CD4-positive, alpha-beta memory T cell (primary cell): ENCODE results near the gene POM121L12. TPM values are rescaled to one million over a fixed set of nuclear protein-coding genes. Genes with fewer than 3 reads are reported as not detected.

ENCODE experiments used
- CTCF ChIA-PET: fragments of 350-600 bp; sonication (Branson Sonifier 250); formaldehyde crosslinking; loops from one replicate; lab custom pipeline; 2021; ENCODE audit warnings: inconsistent platforms; ENCODE audit not compliant: partially characterized antibody; lab: Charles Lee
- POLR2A ChIA-PET: fragments of 350-600 bp; sonication (Branson Sonifier 250); formaldehyde crosslinking; loops from one replicate; lab custom pipeline; 2021; ENCODE audit not compliant: partially characterized antibody; lab: Charles Lee
- DNase-seq, 5 donors: peaks; one replicate each; pipeline versions ENCODE4 v3.0.0 to v3.0.0-alpha.2; 2020 to 2022; ENCODE audit warnings: mixed read lengths in 1 of 5
- H3K27ac ChIP-seq: one replicate; pipeline ENCODE4 v1.7.0; 2013; ENCODE audit warnings: low read depth, low read length
- H3K27me3 ChIP-seq: 2 replicates; pipeline ENCODE4 v1.7.0; 2013; ENCODE audit warnings: mild to moderate bottlenecking, low read length, moderate library complexity; ENCODE audit not compliant: insufficient read depth
- H3K36me3 ChIP-seq: 2 replicates; pipeline ENCODE4 v1.7.0; 2013; ENCODE audit warnings: mild to moderate bottlenecking, low read length, moderate library complexity; ENCODE audit not compliant: insufficient read depth
- H3K4me1 ChIP-seq: 2 replicates; pipeline ENCODE4 v1.7.0; 2013; ENCODE audit warnings: mild to moderate bottlenecking, low read length, moderate library complexity; ENCODE audit not compliant: insufficient read depth
- H3K4me3 ChIP-seq, 2 donors: one replicate each; pipeline ENCODE4 v1.7.0; 2013; ENCODE audit warnings: low read length in 2 of 2, mild to moderate bottlenecking in 1 of 2
- H3K9me3 ChIP-seq, 2 donors: one replicate each; pipeline ENCODE4 v1.7.0; 2013; ENCODE audit warnings: low read length in 2 of 2, control low read depth in 1 of 2; ENCODE audit not compliant: control insufficient read depth in 1 of 2
- H3K27ac Mint-ChIP-seq, 7 donors: one replicate each; pipeline ENCODE4 v1.8.0; 2020 to 2021; ENCODE audit warnings: mixed read lengths in 7 of 7, mild to moderate bottlenecking in 6 of 7, inconsistent platforms in 3 of 7, moderate library complexity in 3 of 7
- H3K27me3 Mint-ChIP-seq, 2 donors: one replicate each; pipeline ENCODE4 v1.8.0; 2020 to 2021; ENCODE audit warnings: mixed read lengths in 2 of 2
- H3K36me3 Mint-ChIP-seq, 2 donors: one replicate each; pipeline ENCODE4 v1.8.0; 2020 to 2021; ENCODE audit warnings: mixed read lengths in 2 of 2, inconsistent platforms in 1 of 2, mild to moderate bottlenecking in 1 of 2
- H3K4me1 Mint-ChIP-seq, 4 donors: one replicate each; pipeline ENCODE4 v1.8.0; 2020 to 2021; ENCODE audit warnings: mixed read lengths in 4 of 4, mild to moderate bottlenecking in 1 of 4
- H3K4me3 Mint-ChIP-seq, 8 donors: one replicate each; pipeline ENCODE4 v1.8.0; 2020 to 2021; ENCODE audit warnings: mixed read lengths in 8 of 8, mild to moderate bottlenecking in 7 of 8, moderate library complexity in 6 of 8, inconsistent platforms in 3 of 8
- H3K9me3 Mint-ChIP-seq, 8 donors: one replicate each; pipeline ENCODE4 v1.8.0; 2020 to 2021; ENCODE audit warnings: mixed read lengths in 8 of 8, mild to moderate bottlenecking in 5 of 8, inconsistent platforms in 3 of 8, moderate library complexity in 1 of 8
- intact Hi-C: fragments of 100-400 bp; cut with micrococcal nuclease; formaldehyde crosslinking; loops from one replicate; pipeline ENCODE4 v1.15.1; 2023
- polyA plus RNA-seq, 2 donors: library from polyadenylated mRNA; unstranded; fragments of 300-500 nt; fragmentation: Illumina TruSeq; gene quantifications; one replicate each; pipeline ENCODE4 v1.2.3, GENCODE V29; 2021
- total RNA-seq, 2 experiments: library from RNA; stranded (reverse); gene quantifications; one replicate each; pipeline ENCODE4 v1.2.3, GENCODE V29; 2021

POM121L12 gene
- total and polyA plus RNA-seq, 4 experiments from 2014 or later = not detected

GRCh38 chr7:53013925-53014324 lies 21.5 kb upstream of the POM121L12 start:
- Mint-ChIP-seq H3K27me3 (no peaks in the 10 kb centered on the region), H3K4me1 (no peaks in the 10 kb centered on the region), H3K4me3 (no peak overlapping the region), H3K27ac (no peak overlapping the region), H3K9me3 (peaks cover 0 to 44% (median 21%) of the 10 kb centered on the region in 8 donors), H3K36me3 (no peaks in the 10 kb centered on the region)
- intact Hi-C loops = no loop called here
- no peaks in the 10 kb centered on the region for H3K4me1 ChIP-seq
- no peaks in the 10 kb centered on the region for H3K27me3 ChIP-seq
- CTCF ChIA-PET = no interaction called here
- no peaks in the 10 kb centered on the region for H3K36me3 ChIP-seq
- no peak for DNase-seq
- POLR2A ChIA-PET = no interaction called here
- H3K9me3 ChIP-seq = peaks cover 0 to 5% of the 10 kb centered on the region in 2 donors
- H3K4me3 ChIP-seq = no peak overlapping the region
- no peak overlapping the region for H3K27ac ChIP-seq

- intact Hi-C loops = no loop called here
- Histone ChIP-seq H3K4me3 (no peak overlapping the region), H3K27me3 (no peaks in the 10 kb centered on the region), H3K27ac (no peak overlapping the region), H3K4me1 (no peaks in the 10 kb centered on the region), H3K9me3 (peaks cover 0 to 5% of the 10 kb centered on the region in 2 donors), H3K36me3 (no peaks in the 10 kb centered on the region)
- Mint-ChIP-seq H3K27me3 (no peaks in the 10 kb centered on the region), H3K9me3 (peaks cover 0 to 42% (median 16%) of the 10 kb centered on the region in 8 donors), H3K36me3 (no peaks in the 10 kb centered on the region), H3K4me3 (no peak overlapping the region), H3K27ac (no peak overlapping the region), H3K4me1 (no peaks in the 10 kb centered on the region)
- CTCF ChIA-PET = no interaction called here
- POLR2A ChIA-PET = no interaction called here
- no peak for DNase-seq
Observed at GRCh38 chr7:53015463-53015862, 20.0 kb upstream of the POM121L12 start.

- POLR2A ChIA-PET = no interaction called here
- H3K9me3 Mint-ChIP-seq = peaks cover under 1 to 15% (median 5%) of the 10 kb centered on the region in 8 donors
Observed at GRCh38 chr7:53022893-53023292, 12.5 kb upstream of the POM121L12 start.

GRCh38 chr7:53048638-53049037 lies 13.2 kb downstream of the POM121L12 start:
- Histone ChIP-seq H3K4me3 (no peak overlapping the region), H3K9me3 (peaks cover 0 to 7% of the 10 kb centered on the region in 2 donors), H3K27ac (no peak overlapping the region), H3K36me3 (no peaks in the 10 kb centered on the region), H3K4me1 (no peaks in the 10 kb centered on the region), H3K27me3 (no peaks in the 10 kb centered on the region)
- peak overlapping the region in 1 of 7 donors; percentile 43 for H3K27ac Mint-ChIP-seq
- no peaks in the 10 kb centered on the region for H3K36me3 Mint-ChIP-seq
- H3K4me3 Mint-ChIP-seq = no peak overlapping the region
- no peak for DNase-seq
- H3K4me1 Mint-ChIP-seq = no peaks in the 10 kb centered on the region
- ChIA-PET POLR2A (no interaction called here), CTCF (no interaction called here)
- intact Hi-C loops = no loop called here
- H3K27me3 Mint-ChIP-seq = no peaks in the 10 kb centered on the region
- peaks cover 6 to 27% (median 13%) of the 10 kb centered on the region in 8 donors for H3K9me3 Mint-ChIP-seq

More at GRCh38 chr7:53022893-53023292, 12.5 kb upstream of the POM121L12 start:
- H3K4me1 ChIP-seq = no peaks in the 10 kb centered on the region
- H3K9me3 ChIP-seq = no peaks in the 10 kb centered on the region
- CTCF ChIA-PET = no interaction called here
- no peak overlapping the region for H3K4me3 ChIP-seq
- H3K27me3 ChIP-seq = no peaks in the 10 kb centered on the region
- Mint-ChIP-seq H3K36me3 (no peaks in the 10 kb centered on the region), H3K27ac (no peak overlapping the region), H3K27me3 (no peaks in the 10 kb centered on the region), H3K4me3 (no peak overlapping the region), H3K4me1 (no peaks in the 10 kb centered on the region)
- intact Hi-C loops = no loop called here
- H3K36me3 ChIP-seq = no peaks in the 10 kb centered on the region
- no peak overlapping the region for H3K27ac ChIP-seq
- DNase-seq = no peak

GRCh38 chr7:53050433-53050832 lies 15.0 kb downstream of the POM121L12 start:
- no peak overlapping the region for H3K4me3 ChIP-seq
- H3K4me3 Mint-ChIP-seq = no peak overlapping the region
- no peaks in the 10 kb centered on the region for H3K4me1 ChIP-seq
- H3K27ac Mint-ChIP-seq = no peak overlapping the region
- H3K36me3 Mint-ChIP-seq = no peaks in the 10 kb centered on the region
- intact Hi-C loops = no loop called here
- H3K4me1 Mint-ChIP-seq = no peaks in the 10 kb centered on the region
- H3K27me3 Mint-ChIP-seq = no peaks in the 10 kb centered on the region
- ChIA-PET CTCF (no interaction called here), POLR2A (no interaction called here)
- H3K9me3 ChIP-seq = peaks cover 0 to 3% of the 10 kb centered on the region in 2 donors
- H3K36me3 ChIP-seq = no peaks in the 10 kb centered on the region
- H3K27me3 ChIP-seq = no peaks in the 10 kb centered on the region
- DNase-seq = no peak
- no peak overlapping the region for H3K27ac ChIP-seq
- peaks cover 4 to 26% (median 13%) of the 10 kb centered on the region in 8 donors for H3K9me3 Mint-ChIP-seq

GRCh38 chr7:53059591-53059990 lies 24.2 kb downstream of the POM121L12 start:
- no peaks in the 10 kb centered on the region for H3K36me3 Mint-ChIP-seq
- POLR2A ChIA-PET = no interaction called here
- DNase-seq = no peak
- intact Hi-C loops = no loop called here
- no peaks in the 10 kb centered on the region for H3K4me1 ChIP-seq
- no peaks in the 10 kb centered on the region for H3K4me1 Mint-ChIP-seq
- H3K4me3 Mint-ChIP-seq = no peak overlapping the region
- no peaks in the 10 kb centered on the region for H3K9me3 ChIP-seq
- H3K27ac ChIP-seq = no peak overlapping the region
- CTCF ChIA-PET = no interaction called here
- no peaks in the 10 kb centered on the region for H3K27me3 ChIP-seq
- no peaks in the 10 kb centered on the region for H3K27me3 Mint-ChIP-seq
- H3K27ac Mint-ChIP-seq = no peak overlapping the region
- H3K36me3 ChIP-seq = no peaks in the 10 kb centered on the region
- H3K9me3 Mint-ChIP-seq = peaks cover 0 to 37% (median 25%) of the 10 kb centered on the region in 8 donors
- no peak overlapping the region for H3K4me3 ChIP-seq

- no peaks in the 10 kb centered on the region for H3K4me1 ChIP-seq
- Mint-ChIP-seq H3K36me3 (no peaks in the 10 kb centered on the region), H3K4me3 (no peak overlapping the region), H3K9me3 (peaks cover 0 to 34% (median 25%) of the 10 kb centered on the region in 8 donors), H3K27me3 (no peaks in the 10 kb centered on the region), H3K27ac (no peak overlapping the region), H3K4me1 (no peaks in the 10 kb centered on the region)
- H3K27ac ChIP-seq = no peak overlapping the region
- no peaks in the 10 kb centered on the region for H3K27me3 ChIP-seq
- POLR2A ChIA-PET = no interaction called here
- CTCF ChIA-PET = no interaction called here
- H3K36me3 ChIP-seq = no peaks in the 10 kb centered on the region
- DNase-seq = no peak
- H3K9me3 ChIP-seq = no peaks in the 10 kb centered on the region
- no peak overlapping the region for H3K4me3 ChIP-seq
- intact Hi-C loops = no loop called here
Observed at GRCh38 chr7:53060066-53060465, 24.6 kb downstream of the POM121L12 start.

- DNase-seq = no peak
- no peaks in the 10 kb centered on the region for H3K4me1 ChIP-seq
- no peak overlapping the region for H3K4me3 ChIP-seq
- H3K27me3 ChIP-seq = no peaks in the 10 kb centered on the region
- Mint-ChIP-seq H3K27me3 (no peaks in the 10 kb centered on the region), H3K4me3 (no peak overlapping the region), H3K36me3 (no peaks in the 10 kb centered on the region), H3K27ac (no peak overlapping the region), H3K9me3 (peaks cover 2 to 32% (median 21%) of the 10 kb centered on the region in 8 donors), H3K4me1 (no peaks in the 10 kb centered on the region)
- H3K9me3 ChIP-seq = peaks cover 0 to 4% of the 10 kb centered on the region in 2 donors
- intact Hi-C loops = no loop called here
- ChIA-PET POLR2A (no interaction called here), CTCF (no interaction called here)
- H3K27ac ChIP-seq = no peak overlapping the region
- H3K36me3 ChIP-seq = no peaks in the 10 kb centered on the region
Observed at GRCh38 chr7:53062796-53063195, 27.4 kb downstream of the POM121L12 start.
